Measurements from ENCODE around the gene FSTL4.

DNA sequence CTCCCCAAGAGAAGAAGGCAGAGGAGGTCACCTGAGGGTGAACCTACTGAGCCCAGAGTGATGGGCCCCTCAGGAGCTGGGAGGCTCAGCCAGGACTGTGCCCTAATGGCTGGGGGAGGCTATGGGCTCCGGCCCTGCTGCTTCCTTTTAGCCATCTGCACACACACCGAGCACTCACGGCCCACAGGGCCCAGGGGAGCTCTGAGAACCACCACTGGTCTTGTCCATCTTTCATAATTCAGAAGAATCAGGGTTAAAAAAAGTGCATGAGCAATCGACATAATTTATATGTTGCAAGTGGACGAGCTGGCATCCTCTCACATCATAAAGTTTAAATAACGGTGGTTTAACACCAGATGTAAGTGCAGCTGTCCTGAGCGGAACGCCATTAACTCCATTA, 162.1 kb downstream of the FSTL4 start:
- TF ChIP-seq, protein P1, sequence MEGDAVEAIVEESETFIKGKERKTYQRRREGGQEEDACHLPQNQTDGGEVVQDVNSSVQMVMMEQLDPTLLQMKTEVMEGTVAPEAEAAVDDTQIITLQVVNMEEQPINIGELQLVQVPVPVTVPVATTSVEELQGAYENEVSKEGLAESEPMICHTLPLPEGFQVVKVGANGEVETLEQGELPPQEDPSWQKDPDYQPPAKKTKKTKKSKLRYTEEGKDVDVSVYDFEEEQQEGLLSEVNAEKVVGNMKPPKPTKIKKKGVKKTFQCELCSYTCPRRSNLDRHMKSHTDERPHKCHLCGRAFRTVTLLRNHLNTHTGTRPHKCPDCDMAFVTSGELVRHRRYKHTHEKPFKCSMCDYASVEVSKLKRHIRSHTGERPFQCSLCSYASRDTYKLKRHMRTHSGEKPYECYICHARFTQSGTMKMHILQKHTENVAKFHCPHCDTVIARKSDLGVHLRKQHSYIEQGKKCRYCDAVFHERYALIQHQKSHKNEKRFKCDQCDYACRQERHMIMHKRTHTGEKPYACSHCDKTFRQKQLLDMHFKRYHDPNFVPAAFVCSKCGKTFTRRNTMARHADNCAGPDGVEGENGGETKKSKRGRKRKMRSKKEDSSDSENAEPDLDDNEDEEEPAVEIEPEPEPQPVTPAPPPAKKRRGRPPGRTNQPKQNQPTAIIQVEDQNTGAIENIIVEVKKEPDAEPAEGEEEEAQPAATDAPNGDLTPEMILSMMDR (IDR thresholded peaks at IDR 0.05), result no peak
- TF ChIP-seq EZH2 (IDR thresholded peaks at IDR 0.05; ENCODE audit: borderline replicate concordance, insufficient read depth, low read depth, low read length, poor library complexity, severe bottlenecking), result no peak

All from B cell (primary cell).